B cell (primary cell): ENCODE results near the gene FOXN1.

Experiments used
- CTCF ChIP-seq: fragments of 200-600 bp; IDR thresholded peaks from one replicate; pipeline ENCODE4 v1.8.0; 2022; ENCODE audit warnings: antibody characterized with exemption, mild to moderate bottlenecking
- EZH2 ChIP-seq: IDR thresholded peaks from 2 replicates; pipeline ENCODE4 v1.6.1; 2012; ENCODE audit warnings: borderline replicate concordance, low read depth, mild to moderate bottlenecking, moderate library complexity, low read length; ENCODE audit not compliant: insufficient read depth, poor library complexity, severe bottlenecking

- no peak for TF ChIP-seq CTCF
- TF ChIP-seq EZH2 = no peak
These were observed 1.5 kb downstream of the FOXN1 start for GRCh38 chr17:28507567-28508203.
